ENCODE measurements around the gene MRNIP. TPM values are rescaled to one million over a fixed set of nuclear protein-coding genes. Genes with fewer than 3 reads are reported as not detected.
A peak's percentile ranks its signal among the peaks of the same experiment; 100 is the strongest.

The MRNIP gene
- total and polyA plus RNA-seq, 2 of the 8 experiments (the other 6 are each of a cell fraction or from before 2014, with no cell fraction given): 29.6 TPM

DNA sequence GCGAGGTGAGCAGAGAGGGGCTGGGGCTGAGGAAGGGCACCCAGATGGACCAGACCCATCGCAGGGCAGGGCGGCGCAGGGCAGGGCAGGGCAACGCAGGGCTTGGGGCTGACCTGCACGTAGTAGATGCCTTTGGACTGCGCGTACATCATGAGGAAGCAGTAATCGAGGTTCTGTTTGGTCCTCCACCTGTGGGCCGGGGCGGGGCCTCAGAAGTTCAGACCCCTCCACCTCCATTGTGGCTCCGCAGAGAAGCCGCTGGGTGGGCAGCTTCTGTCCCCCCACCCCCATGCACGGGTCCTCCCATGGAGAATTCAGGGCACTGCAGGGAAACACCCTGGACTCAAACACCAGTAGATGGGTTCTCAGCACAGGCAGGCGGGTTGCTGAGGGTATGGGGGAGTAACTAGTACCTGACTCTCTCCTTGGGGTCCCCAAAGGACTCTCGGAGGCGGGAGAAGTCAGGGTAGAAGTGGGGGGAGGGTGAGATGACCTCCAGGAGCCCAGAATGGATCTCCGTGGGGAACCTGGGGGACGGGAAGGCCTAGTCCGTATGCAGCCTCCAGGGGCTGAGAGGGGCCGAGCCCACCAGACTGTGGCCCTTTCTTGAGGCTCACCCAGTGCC, 58.4 kb downstream of the MRNIP start:
- Histone ChIP-seq H2BK5ac (ENCODE audit: low read depth, low read length) (no peak overlapping the region; the same call in 1 of the 2 replicates), H3K79me1 (ENCODE audit: low read depth, low read length) (peaks cover 8% of the 10 kb centered on the region), H2BK120ac (replicated peaks; ENCODE audit: low read depth, low read length) (no peak overlapping the region), H3K4me3 (ENCODE audit: extremely low read depth in 1 of 4, insufficient read depth in 2 of 4, low read depth in 3 of 4, low read length in 4 of 4) (no peak overlapping the region), H3K56ac (replicated peaks; ENCODE audit: insufficient read length, low read depth, low read length) (no peak overlapping the region), H2BK20ac (ENCODE audit: low read length) (no peak overlapping the region), H3K9ac (replicated peaks in 1 of 4; ENCODE audit: extremely low read depth in 1 of 4, low read depth in 3 of 4, low read length in 3 of 4) (no peak overlapping the region), H4K91ac (replicated peaks; ENCODE audit: insufficient read length, low read length) (no peak overlapping the region), H2AK5ac (ENCODE audit: low read depth, low read length) (no peak overlapping the region), H2AFZ (ENCODE audit: low read length) (no peak overlapping the region), H4K20me1 (replicated peaks in 1 of 2; ENCODE audit: control insufficient read depth in 1 of 2, insufficient read depth in 2 of 2, low read length in 2 of 2) (peaks cover 12 to 33% of the 10 kb centered on the region in 2 experiments), H3K4me1 (replicated peaks in 1 of 4; ENCODE audit: control insufficient read depth in 3 of 4, insufficient read depth in 4 of 4, low read length in 3 of 4) (peaks cover 0 to 30% (median 29%) of the 10 kb centered on the region in 4 experiments; a peak in 6 of 7 replicates), H3K23me2 (ENCODE audit: low read depth, low read length) (peaks cover 4% of the 10 kb centered on the region), H3K27ac (ENCODE audit: low read depth, low read length) (no peak overlapping the region), H3K4ac (replicated peaks; ENCODE audit: insufficient read length, low read depth, low read length) (no peak overlapping the region), H3K23ac (ENCODE audit: insufficient read length) (no peak overlapping the region), H3K18ac (ENCODE audit: extremely low read depth, low read length) (no peak overlapping the region), H3K9me3 (ENCODE audit: insufficient read depth in 2 of 2, low read depth in 1 of 2, low read length in 1 of 2) (no peaks in the 10 kb centered on the region), H4K8ac (ENCODE audit: extremely low read depth, insufficient read depth, low read length) (peak overlapping the region; percentile 36; the same call in 1 of the 2 replicates), H2BK15ac (ENCODE audit: low read length) (no peak overlapping the region), H3K4me2 (ENCODE audit: insufficient read depth in 1 of 2, low read depth in 2 of 2, low read length in 2 of 2) (no peak overlapping the region), H4K5ac (ENCODE audit: insufficient read length, low read depth, low read length) (no peak overlapping the region), H2BK12ac (ENCODE audit: low read depth, low read length) (no peak overlapping the region), H3K79me2 (ENCODE audit: control insufficient read depth in 1 of 2, insufficient read depth in 2 of 2, low read length in 2 of 2) (peaks cover 0 to 17% of the 10 kb centered on the region in 2 experiments; a peak in 2 of 4 replicates), H3K27me3 (replicated peaks in 1 of 4; ENCODE audit: control insufficient read depth in 3 of 4, extremely low read depth in 1 of 4, insufficient read depth in 3 of 4, low read length in 3 of 4) (no peaks in the 10 kb centered on the region), H3K14ac (ENCODE audit: insufficient read length) (no peak overlapping the region), H3K36me3 (ENCODE audit: control insufficient read depth in 2 of 4, insufficient read depth in 4 of 4, low read length in 3 of 4) (peaks cover 12 to 31% (median 27%) of the 10 kb centered on the region in 4 experiments)
- DNase-seq (ENCODE audit: low read depth in 1 of 2, low spot score in 2 of 2) (no peak), FAIRE-seq (no peak)
- ChIA-PET POLR2A (ENCODE audit: partially characterized antibody) (interaction anchor here (0.5 to 16.9 kb wide), 4 partner anchors 9 to 31 kb away, joined by 3 to 207 read pairs (median 3); partner anchors contain the start of gene SQSTM1), CTCF (ENCODE audit: partially characterized antibody) (interaction anchor here (0.9 to 1.5 kb wide), 5 partner anchors 23 to 46 kb away, joined by 3 to 5 read pairs (median 3); no protein-coding TSS in a partner anchor)
- WGBS, 2 experiments (ENCODE audit: extremely low coverage in 1 of 2, insufficient coverage in 1 of 2, insufficient read length in 1 of 2, insufficient replicate concordance in 2 of 2, low coverage in 1 of 2, low lambda C conversion rate in 2 of 2, missing lambda C conversion rate in 1 of 2): 94% methylated on average over 21 of the region's 21 CpGs; no CpG with 5 or more reads in 1 of the 2 experiments
- TF ChIP-seq RNF2 (IDR thresholded peaks at IDR 0.05; ENCODE audit: borderline replicate concordance, low read depth, low read length, missing control alignments, poor library complexity, severe bottlenecking) (no peak), BACH1 (IDR thresholded peaks at IDR 0.05; ENCODE audit: low read length) (no peak), HDAC2 (IDR thresholded peaks at IDR 0.05; ENCODE audit: borderline replicate concordance in 1 of 2, low read depth in 2 of 2, low read length in 2 of 2) (no peak), CREB1 (IDR thresholded peaks at IDR 0.05) (no peak)

Measured in H1 (cell line).